Measurements from ENCODE around the gene KIF5B.

DNA sequence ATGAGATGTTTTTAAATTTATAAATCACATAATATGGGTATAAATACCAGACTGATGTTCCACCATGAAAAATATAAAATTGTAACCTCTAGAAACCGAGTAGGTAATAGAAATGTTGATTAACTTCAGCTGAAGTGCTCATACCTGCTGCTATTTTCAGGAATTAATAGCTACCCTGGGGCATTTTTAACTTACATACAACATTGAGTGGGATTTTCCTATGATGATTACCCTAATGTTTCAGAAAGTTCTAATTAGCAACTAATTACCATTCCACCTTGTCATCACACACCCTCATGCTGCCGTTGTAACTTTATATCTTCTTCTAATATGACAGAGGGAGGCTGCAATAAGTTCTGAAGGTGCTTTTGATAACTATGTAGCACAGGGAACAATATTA is 74.1 kb downstream of the KIF5B start:
- no peak for TF ChIP-seq POLR2AphosphoS5 (IDR thresholded peaks at IDR 0.05)
- TF ChIP-seq, protein P1, sequence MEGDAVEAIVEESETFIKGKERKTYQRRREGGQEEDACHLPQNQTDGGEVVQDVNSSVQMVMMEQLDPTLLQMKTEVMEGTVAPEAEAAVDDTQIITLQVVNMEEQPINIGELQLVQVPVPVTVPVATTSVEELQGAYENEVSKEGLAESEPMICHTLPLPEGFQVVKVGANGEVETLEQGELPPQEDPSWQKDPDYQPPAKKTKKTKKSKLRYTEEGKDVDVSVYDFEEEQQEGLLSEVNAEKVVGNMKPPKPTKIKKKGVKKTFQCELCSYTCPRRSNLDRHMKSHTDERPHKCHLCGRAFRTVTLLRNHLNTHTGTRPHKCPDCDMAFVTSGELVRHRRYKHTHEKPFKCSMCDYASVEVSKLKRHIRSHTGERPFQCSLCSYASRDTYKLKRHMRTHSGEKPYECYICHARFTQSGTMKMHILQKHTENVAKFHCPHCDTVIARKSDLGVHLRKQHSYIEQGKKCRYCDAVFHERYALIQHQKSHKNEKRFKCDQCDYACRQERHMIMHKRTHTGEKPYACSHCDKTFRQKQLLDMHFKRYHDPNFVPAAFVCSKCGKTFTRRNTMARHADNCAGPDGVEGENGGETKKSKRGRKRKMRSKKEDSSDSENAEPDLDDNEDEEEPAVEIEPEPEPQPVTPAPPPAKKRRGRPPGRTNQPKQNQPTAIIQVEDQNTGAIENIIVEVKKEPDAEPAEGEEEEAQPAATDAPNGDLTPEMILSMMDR (IDR thresholded peaks at IDR 0.05): no peak
- TF ChIP-seq POLR2A (IDR thresholded peaks at IDR 0.05): no peak

Data from sigmoid colon (tissue), 4 donors.